Activated T-cell treated with anti-CD3 and anti-CD28 coated beads for 48 hours (primary cell): ENCODE measurements around the gene ADD3.

Experiments
- DNase-seq: peaks from one replicate; pipeline ENCODE4 v3.0.0-alpha.2; 2020; ENCODE audit warnings: low read depth

Gene ADD3

GRCh38 chr10:110006358-110007160 lies 1.2 kb upstream of the ADD3 start:
- DNase-seq, result no peak

DNA sequence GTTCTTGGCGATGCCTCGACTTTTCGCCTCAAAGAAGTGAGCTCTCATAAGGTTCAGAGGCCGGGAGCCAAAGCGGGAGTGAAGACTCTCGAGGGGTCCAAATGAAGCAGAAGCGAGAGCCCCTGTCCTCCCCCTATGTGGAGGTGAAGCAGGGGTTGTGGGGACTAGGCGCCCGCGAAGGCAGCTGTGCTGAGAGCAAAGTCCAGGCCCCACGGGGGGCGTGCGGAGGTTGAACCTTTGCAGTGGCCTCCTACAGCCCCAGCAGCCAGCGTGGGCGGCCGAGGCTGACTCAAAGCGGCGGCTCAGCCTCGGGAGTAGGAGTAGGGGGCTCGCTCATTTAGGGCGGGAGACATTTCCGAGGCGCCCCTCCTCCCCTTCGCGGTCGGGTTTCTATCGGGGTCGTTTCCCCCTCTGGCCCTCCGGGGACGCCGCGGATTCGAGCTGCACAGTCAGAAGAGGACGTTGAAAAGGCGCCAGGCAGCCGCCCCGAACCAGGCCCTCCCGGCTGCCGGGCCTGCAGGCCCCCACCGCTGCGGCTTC lies 553 bp upstream of the ADD3 start:
- DNase-seq, result peak; percentile 51

DNA sequence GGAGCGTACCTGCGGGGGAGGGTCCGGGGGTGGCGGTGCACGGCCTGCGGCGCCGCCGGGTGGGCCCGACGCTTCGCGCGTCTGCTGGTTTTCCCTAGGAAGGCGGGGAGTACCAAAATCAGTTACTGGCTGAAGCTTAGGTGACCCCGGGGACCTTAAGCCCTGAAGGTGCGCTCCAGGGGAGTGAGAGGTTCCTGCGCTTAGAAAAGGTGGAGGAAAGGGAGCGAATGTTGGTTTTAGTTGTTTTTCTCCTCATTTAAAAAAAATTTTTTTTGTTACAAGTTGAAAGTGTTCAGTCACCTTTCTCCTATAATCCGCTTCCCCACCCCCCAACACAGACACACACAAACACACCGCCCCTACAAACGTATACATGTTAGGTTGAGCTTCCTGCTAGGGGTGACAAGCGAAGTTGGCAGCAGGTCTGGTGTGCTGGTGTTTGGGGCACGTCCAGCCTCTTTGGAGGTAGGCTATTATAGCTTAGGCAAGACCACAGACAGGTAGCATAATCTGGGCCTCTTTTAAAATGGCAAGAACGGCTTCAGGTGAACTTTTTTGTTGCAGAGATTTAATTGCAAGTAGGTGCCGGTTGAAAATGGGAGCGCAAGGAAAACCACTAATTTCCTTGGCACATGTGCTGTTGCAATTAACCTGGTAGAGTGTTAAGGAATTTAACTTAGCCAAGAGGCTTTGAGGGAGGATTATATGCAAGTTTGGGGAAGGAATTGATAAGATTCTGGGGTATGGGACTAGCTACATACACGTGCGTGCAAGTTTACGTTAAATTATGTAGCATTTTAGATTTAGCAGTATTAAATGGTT lies 945 bp downstream of the ADD3 start:
- no peak for DNase-seq

GRCh38 chr10:110009736-110010475 lies 2.1 kb downstream of the ADD3 start:
- no peak for DNase-seq

DNA sequence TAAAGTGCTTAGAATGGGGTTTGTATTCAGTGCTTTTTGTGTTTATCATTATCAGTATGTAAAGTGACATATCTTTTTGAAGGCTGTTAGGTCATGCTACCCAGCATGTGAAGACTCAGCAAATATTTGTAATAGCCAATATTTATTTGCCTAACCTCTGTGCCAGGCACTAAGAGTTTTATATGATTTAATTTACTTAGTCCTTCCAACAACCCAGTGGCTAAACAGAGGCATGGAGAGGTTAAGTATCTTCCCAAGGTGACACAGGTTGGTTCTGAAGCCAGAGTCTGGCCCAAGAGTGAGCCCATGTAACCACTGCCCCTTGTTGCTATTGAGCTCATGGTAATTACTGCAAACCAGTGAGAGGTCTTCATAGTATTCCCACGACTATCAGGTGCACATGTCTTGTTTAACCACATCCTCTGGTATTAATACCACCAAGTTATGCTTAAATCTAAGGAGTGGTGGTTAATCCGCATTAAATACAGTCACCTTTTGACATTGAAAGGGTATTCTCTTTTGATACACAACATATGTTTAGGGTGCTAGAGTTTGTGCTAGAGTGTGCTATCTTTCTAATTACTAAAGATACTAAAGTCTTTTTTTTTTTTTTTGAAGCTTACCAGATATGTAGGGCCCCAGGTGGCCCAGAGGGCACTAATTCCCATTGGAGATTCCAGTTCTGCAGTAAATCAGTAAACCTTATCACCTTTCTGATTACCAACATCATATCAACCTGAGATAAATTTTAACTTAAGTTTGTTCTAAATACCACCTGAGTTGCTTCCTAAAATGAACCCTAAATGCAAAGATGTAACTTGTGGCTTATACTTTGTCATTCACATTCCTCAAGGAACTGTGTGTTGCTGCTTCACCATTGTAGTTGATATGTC lies 2.9 kb downstream of the ADD3 start:
- no peak for DNase-seq

GRCh38 chr10:110011681-110012080 lies 3.9 kb downstream of the ADD3 start:
- no peak for DNase-seq

GRCh38 chr10:110013630-110014293 lies 6.0 kb downstream of the ADD3 start:
- DNase-seq, result no peak

DNA sequence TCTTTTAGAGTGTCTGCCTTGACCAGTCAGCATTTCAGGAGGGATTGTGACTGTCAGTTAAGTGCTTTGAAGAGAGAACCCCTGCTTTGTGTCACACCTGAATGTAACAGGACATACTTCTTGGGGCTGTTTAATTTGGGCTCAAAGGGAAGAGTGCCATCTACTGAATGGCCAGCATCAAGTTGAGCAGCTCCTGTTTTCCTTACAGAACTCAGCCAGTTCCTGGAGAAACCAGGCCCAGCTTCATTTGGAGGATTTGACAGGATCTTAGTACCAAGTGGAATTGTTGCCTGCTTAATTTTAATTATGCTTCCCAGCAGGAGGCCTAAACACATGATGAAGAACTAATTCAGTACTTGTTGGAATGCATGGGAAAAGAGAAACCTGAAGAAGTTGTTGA lies 8.3 kb downstream of the ADD3 start:
- DNase-seq, result no peak

DNA sequence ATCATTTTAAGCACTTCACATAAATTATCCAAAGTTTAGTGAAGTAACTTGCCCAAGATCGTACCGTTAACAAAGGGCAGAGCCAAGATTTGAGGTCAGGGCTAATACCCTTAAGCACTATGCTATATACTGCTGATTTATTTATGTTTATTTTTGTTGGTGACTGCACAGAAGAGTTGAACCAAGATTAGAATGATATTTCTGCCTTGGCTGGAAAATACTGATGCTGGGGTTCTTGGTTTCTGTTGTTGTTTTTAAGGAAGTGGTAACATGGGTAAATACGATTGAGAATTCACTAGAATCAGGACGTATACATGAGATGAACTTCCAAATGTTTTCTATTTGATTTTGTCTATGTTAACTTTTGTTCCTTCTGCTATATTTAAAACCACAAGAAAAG lies 9.3 kb downstream of the ADD3 start:
- no peak for DNase-seq

DNA sequence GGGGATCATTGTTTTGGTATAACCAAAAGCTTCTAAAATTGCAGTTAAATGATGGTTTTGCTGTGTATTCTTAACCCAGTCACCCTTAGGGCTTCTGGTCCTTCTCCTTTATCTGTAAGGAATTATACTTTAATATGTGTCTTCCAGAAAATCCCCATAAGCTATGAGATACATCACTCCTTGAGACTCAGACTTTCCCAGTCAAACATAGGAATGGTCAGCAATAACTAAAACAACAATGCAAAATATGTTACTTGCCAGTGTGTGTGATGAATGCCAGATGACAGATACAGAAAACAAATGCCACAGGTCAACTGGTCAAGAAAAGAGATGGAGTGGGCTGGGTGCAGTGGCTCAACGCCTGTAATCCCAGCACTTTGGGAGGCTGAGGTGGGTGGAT lies 10.1 kb downstream of the ADD3 start:
- no peak for DNase-seq

DNA sequence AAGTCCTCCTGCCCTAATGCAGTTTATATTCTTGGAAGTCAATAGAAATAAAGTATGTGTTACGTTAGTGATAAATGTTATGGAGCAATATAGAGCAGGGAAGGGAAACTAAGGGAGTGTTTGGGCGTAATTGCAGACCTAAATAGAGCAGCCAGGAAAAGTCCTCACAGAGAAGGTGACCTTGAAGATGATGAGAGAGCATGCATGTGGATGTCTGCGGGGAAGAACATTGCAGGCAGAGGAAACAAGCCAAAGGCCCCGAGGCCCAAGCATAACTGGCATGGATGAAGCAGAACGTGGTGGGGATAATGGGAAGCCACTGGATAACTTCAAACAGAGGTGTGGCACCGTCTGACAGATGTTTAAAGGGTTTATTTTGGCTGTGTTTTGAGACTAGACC lies 12.5 kb downstream of the ADD3 start:
- no peak for DNase-seq

DNA sequence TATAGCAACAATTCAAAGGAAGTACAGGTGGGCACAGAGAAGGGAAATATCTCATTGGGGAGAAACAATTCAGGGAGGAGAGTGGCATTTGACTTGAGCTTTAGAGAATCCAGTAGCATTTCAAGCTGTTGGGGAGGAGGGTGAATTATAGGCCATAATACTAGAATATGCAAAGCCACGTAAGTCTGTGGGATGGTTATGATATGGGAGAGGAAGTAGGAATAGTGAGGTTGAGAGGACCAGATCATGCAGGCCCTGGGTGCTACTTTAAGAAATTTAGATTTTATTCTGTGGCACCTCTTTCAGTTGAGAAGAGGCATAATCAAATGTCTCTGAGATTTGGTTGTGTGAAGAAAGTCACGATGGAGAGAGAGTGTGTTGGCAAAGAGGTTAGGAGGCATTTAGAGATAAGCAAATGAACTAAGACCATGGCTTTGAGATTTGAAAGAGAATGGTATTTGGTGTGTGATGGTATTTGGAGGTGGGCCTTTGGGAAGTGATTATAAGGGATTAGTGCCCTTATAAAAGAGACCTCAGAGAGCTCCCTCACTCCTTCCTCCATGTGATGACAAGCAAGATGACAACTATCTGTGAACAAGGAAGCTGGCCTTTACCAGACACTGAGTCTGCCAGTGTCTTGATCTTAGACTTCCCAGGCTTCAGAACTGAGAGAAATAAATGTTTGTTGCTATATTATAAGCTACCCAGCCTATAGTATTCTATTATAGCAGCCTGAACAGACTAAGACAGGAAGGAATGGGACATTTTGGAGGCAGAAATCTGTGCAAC lies 15.1 kb downstream of the ADD3 start:
- no peak for DNase-seq

DNA sequence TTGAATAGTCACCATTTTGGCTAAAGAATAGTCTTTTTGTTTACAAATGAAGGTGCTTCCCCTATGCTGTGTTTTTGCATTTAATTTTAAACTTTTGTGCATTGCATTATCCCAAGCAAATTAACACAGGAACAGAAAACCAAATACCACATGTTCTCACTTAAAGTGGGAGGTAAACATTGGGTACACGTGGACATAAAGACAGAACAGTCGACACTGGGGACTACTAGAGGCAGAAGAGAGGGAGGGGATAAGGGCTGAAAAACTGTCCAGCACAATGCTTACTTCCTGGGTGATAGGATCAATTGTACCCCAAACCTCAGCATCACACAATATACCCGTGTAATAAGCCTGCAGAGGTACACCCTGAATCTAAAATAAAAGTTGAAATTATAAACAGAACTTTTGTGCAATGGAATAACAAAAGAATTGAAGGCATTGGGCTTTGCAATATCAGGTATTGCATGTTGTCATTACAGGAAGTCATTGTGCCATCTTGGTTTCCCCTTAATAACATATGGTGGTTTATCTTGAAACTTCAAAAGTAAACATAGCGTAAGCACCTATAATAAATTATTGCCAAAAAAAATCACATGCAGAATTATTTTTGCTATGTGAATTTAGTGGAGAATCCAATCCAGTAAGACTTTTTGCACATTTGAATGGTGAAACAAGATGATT lies 16.1 kb downstream of the ADD3 start:
- DNase-seq, result no peak

DNA sequence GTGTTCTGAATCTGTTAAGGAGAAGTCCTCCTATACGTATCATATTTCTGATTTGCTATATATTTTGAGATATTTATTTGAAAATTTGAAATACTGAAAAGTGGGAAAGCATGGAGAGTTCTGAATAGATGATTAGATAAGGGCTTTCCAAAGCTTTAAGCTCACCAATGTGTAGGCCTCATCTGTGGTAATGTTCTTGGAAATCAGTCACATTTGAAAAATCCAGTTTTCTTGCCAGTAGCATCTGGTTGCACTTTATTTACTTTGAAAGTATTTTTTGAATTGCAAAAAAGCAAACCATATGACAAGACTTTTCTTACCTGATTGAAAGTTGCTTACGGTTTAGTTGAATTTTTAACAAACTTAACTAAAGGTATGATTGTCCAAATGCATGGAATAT lies 21.7 kb downstream of the ADD3 start:
- no peak for DNase-seq

- DNase-seq, result no peak
Observed at GRCh38 chr10:110032801-110033700, 25.3 kb downstream of the ADD3 start.

GRCh38 chr10:110033701-110034235 lies 26.0 kb downstream of the ADD3 start:
- DNase-seq, result no peak

GRCh38 chr10:110034596-110034995 lies 26.8 kb downstream of the ADD3 start:
- no peak for DNase-seq
